Stimulated activated CD8-positive, alpha-beta memory T cell treated with anti-CD3 and anti-CD28 coated beads, Interleukin-12 subunit alpha, Interleukin-12 subunit beta, amount 100 ng/mL, for 24 hours (primary cell): ENCODE results near the gene NUMB.
"Not testable (repeated sequence)": the region's sequence is repeated elsewhere in the genome, so short reads cannot be mapped to it uniquely, and the experiment has no call there.

Experiments
- DNase-seq: peaks from one replicate; pipeline ENCODE4 v3.0.0-alpha.2; 2020; ENCODE audit errors: extremely low read depth

NUMB gene

GRCh38 chr14:73359445-73359844 is 98.9 kb downstream of the NUMB start:
- no peak for DNase-seq

- DNase-seq: no peak
Measured at GRCh38 chr14:73358187-73358586, 100.2 kb downstream of the NUMB start.

- DNase-seq: not testable (repeated sequence)
Measured at GRCh38 chr14:73349091-73349490, 109.3 kb downstream of the NUMB start.

GRCh38 chr14:73344319-73344718 is 114.0 kb downstream of the NUMB start:
- DNase-seq: no peak

GRCh38 chr14:73342670-73343069 is 115.7 kb downstream of the NUMB start:
- DNase-seq: no peak

- DNase-seq: no peak
Measured at GRCh38 chr14:73339846-73340595, 118.3 kb downstream of the NUMB start.

GRCh38 chr14:73339206-73339605 is 119.1 kb downstream of the NUMB start:
- DNase-seq: no peak

- DNase-seq: no peak
Measured at GRCh38 chr14:73338551-73338950, 119.8 kb downstream of the NUMB start.

GRCh38 chr14:73333031-73333430 is 125.3 kb downstream of the NUMB start:
- no peak for DNase-seq

GRCh38 chr14:73325630-73326299 is 132.6 kb downstream of the NUMB start:
- no peak for DNase-seq

GRCh38 chr14:73325063-73325462 is 133.3 kb downstream of the NUMB start:
- DNase-seq: no peak

- DNase-seq: no peak
Measured at GRCh38 chr14:73324533-73324932, 133.8 kb downstream of the NUMB start.

GRCh38 chr14:73323896-73324399 is 134.4 kb downstream of the NUMB start:
- DNase-seq: no peak

GRCh38 chr14:73313151-73313550 is 145.2 kb downstream of the NUMB start:
- DNase-seq: no peak

- no peak for DNase-seq
Measured at GRCh38 chr14:73312687-73313086, 145.7 kb downstream of the NUMB start.

- DNase-seq: no peak
Measured at GRCh38 chr14:73311708-73312030, 146.7 kb downstream of the NUMB start.

- DNase-seq: not testable (repeated sequence)
Measured at GRCh38 chr14:73309207-73309606, 149.1 kb downstream of the NUMB start.

- DNase-seq: no peak
Measured at GRCh38 chr14:73307261-73307660, 151.1 kb downstream of the NUMB start.

- DNase-seq: no peak
Measured at GRCh38 chr14:73305499-73305898, 152.8 kb downstream of the NUMB start.

- DNase-seq: no peak
Measured at GRCh38 chr14:73295198-73295796, 163.0 kb downstream of the NUMB start.

GRCh38 chr14:73293782-73294781 is 164.3 kb downstream of the NUMB start:
- no peak for DNase-seq

GRCh38 chr14:73290279-73290678 is 168.1 kb downstream of the NUMB start:
- DNase-seq: no peak
